ENCODE data around the gene PTTG1IP. TPM values are rescaled to one million over a fixed set of nuclear protein-coding genes. Genes with fewer than 3 reads are reported as not detected.

The PTTG1IP gene
- total and polyA plus RNA-seq, 10 of the 15 experiments (the other 5 are each of a cell fraction or from before 2014, with no cell fraction given) = 2.4 to 56.4 (median 44.4) TPM

GRCh38 chr21:44858791-44859190 is 14.7 kb downstream of the PTTG1IP start:
- Histone ChIP-seq H3K9ac (ENCODE audit: control insufficient read depth, insufficient read depth, low read length) (no peak overlapping the region), H2AFZ (ENCODE audit: control insufficient read depth, low read depth, low read length) (no peak overlapping the region), H3K27ac (ENCODE audit: control insufficient read depth, insufficient read depth) (no peak overlapping the region), H3K27me3 (replicated peaks in 1 of 2; ENCODE audit: control insufficient read depth in 2 of 2, insufficient read depth in 2 of 2, low read length in 1 of 2) (no peaks in the 10 kb centered on the region), H3K36me3 (ENCODE audit: control insufficient read depth in 2 of 2, insufficient read depth in 2 of 2, low read length in 1 of 2) (peaks cover 15 to 38% of the 10 kb centered on the region in 2 experiments; a peak in 3 of 4 replicates), H4K20me1 (ENCODE audit: control insufficient read depth, insufficient read depth) (no peaks in the 10 kb centered on the region; the same call in 1 of the 2 replicates), H3K4me1 (ENCODE audit: control insufficient read depth, insufficient read depth, low read length) (no peaks in the 10 kb centered on the region), H3K79me2 (ENCODE audit: control insufficient read depth, insufficient read depth, low read length) (peaks cover 5% of the 10 kb centered on the region), H3K9me3 (replicated peaks; ENCODE audit: control insufficient read depth, insufficient read depth, low read length) (no peaks in the 10 kb centered on the region), H3K4me3 (no peak overlapping the region), H3K4me2 (ENCODE audit: control insufficient read depth, insufficient read depth) (no peak overlapping the region)
- ChIA-PET RAD21 (ENCODE audit: unreplicated experiment) (no interaction called here), CTCF (no interaction called here), POLR2A (no interaction called here), SMC1A (ENCODE audit: uncharacterized antibody, unreplicated experiment) (no interaction called here)
- WGBS (ENCODE audit: insufficient coverage, insufficient replicate concordance, low lambda C conversion rate, missing lambda C conversion rate) = 95% methylated on average over 10 of the region's 10 CpGs
- intact Hi-C loops (cut with micrococcal nuclease; ENCODE audit: unreplicated experiment) = no loop called here
- in situ Hi-C loops (cut with MboI) = no loop called here
- no peak for TF ChIP-seq TCF7 (IDR thresholded peaks at IDR 0.05; ENCODE audit: borderline replicate concordance)
- TF ChIP-seq ZNF217 (IDR thresholded peaks at IDR 0.05) = no peak
- no peak for DNase-seq (ENCODE audit: low read depth, low spot score)
- FAIRE-seq = no peak
- BruUV-seq (replicated peaks) = no TSS peak
- ATAC-seq = no peak

- H3K36me3 ChIP-seq (ENCODE audit: control insufficient read depth in 2 of 2, insufficient read depth in 2 of 2, low read length in 1 of 2) = peaks cover 15 to 42% of the 10 kb centered on the region in 2 experiments; a peak in 3 of 4 replicates
- CTCF ChIA-PET = interaction anchor here (0.8 to 1.2 kb wide), 2 partner anchors 57 to 65 kb away, joined by 3 read pairs; no protein-coding TSS in a partner anchor
- H2AFZ ChIP-seq (ENCODE audit: control insufficient read depth, low read depth, low read length) = no peak overlapping the region
- H3K9ac ChIP-seq (ENCODE audit: control insufficient read depth, insufficient read depth, low read length) = no peak overlapping the region
- 85% methylated on average over 15 of the region's 15 CpGs for WGBS (ENCODE audit: insufficient coverage, insufficient replicate concordance, low lambda C conversion rate, missing lambda C conversion rate)
- H4K20me1 ChIP-seq (ENCODE audit: control insufficient read depth, insufficient read depth) = no peaks in the 10 kb centered on the region; the same call in 1 of the 2 replicates
- DNase-seq (ENCODE audit: low read depth, low spot score) (no peak), ATAC-seq (no peak), FAIRE-seq (no peak)
- intact Hi-C loops (cut with micrococcal nuclease; ENCODE audit: unreplicated experiment) = no loop called here
- BruUV-seq (replicated peaks) = no TSS peak
- POLR2A ChIA-PET = no interaction called here
- H3K4me3 ChIP-seq = no peak overlapping the region
- RAD21 ChIA-PET (ENCODE audit: unreplicated experiment) = no interaction called here
- H3K27ac ChIP-seq (ENCODE audit: control insufficient read depth, insufficient read depth) = no peak overlapping the region
- no peaks in the 10 kb centered on the region for H3K9me3 ChIP-seq (replicated peaks; ENCODE audit: control insufficient read depth, insufficient read depth, low read length)
- peaks cover 3% of the 10 kb centered on the region for H3K79me2 ChIP-seq (ENCODE audit: control insufficient read depth, insufficient read depth, low read length)
- H3K4me1 ChIP-seq (ENCODE audit: control insufficient read depth, insufficient read depth, low read length) = no peaks in the 10 kb centered on the region
- SMC1A ChIA-PET (ENCODE audit: uncharacterized antibody, unreplicated experiment) = no interaction called here
- H3K27me3 ChIP-seq (replicated peaks in 1 of 2; ENCODE audit: control insufficient read depth in 2 of 2, insufficient read depth in 2 of 2, low read length in 1 of 2) = no peaks in the 10 kb centered on the region
- TF ChIP-seq NFXL1 (IDR thresholded peaks at IDR 0.05; ENCODE audit: borderline replicate concordance) (no peak), MEF2B (IDR thresholded peaks at IDR 0.05; ENCODE audit: partially characterized antibody, poor library complexity, severe bottlenecking) (no peak), ZBTB4 (CRISPR knock-in tag; IDR thresholded peaks at IDR 0.05) (no peak), MXI1 (IDR thresholded peaks at IDR 0.05; ENCODE audit: low read depth, low read length) (no peak), ELK1 (IDR thresholded peaks at IDR 0.05; ENCODE audit: low read depth, low read length) (no peak), TCF12 (IDR thresholded peaks at IDR 0.05; ENCODE audit: low read depth, low read length) (no peak)
- in situ Hi-C loops (cut with MboI) = no loop called here
- no peak overlapping the region for H3K4me2 ChIP-seq (ENCODE audit: control insufficient read depth, insufficient read depth)
Observed at GRCh38 chr21:44858291-44858690, 15.2 kb downstream of the PTTG1IP start.
